IPS-20b (cell line): ENCODE data around the gene WASF3.

ENCODE experiments used
- H3K27ac ChIP-seq: one replicate; pipeline ENCODE4 v1.5.1; 2013; ENCODE audit warnings: low read length
- H3K27me3 ChIP-seq: 2 replicates; pipeline ENCODE4 v1.6.1; 2013; ENCODE audit warnings: mild to moderate bottlenecking, low read length, inconsistent platforms; ENCODE audit not compliant: insufficient read depth
- H3K36me3 ChIP-seq: 2 replicates; pipeline ENCODE4 v1.6.1; 2013; ENCODE audit warnings: low read depth, mild to moderate bottlenecking, inconsistent platforms, low read length, moderate library complexity; ENCODE audit not compliant: insufficient read depth
- H3K4me1 ChIP-seq: 2 replicates; pipeline ENCODE4 v1.6.1; 2013; ENCODE audit warnings: mild to moderate bottlenecking, control low read depth, inconsistent platforms, low read length, moderate library complexity; ENCODE audit not compliant: insufficient read depth
- H3K4me3 ChIP-seq: 2 replicates; pipeline ENCODE4 v1.5.1; 2013; ENCODE audit warnings: mild to moderate bottlenecking, low read length, inconsistent platforms
- H3K9ac ChIP-seq: 2 replicates; pipeline ENCODE4 v1.6.1; 2013; ENCODE audit warnings: low read depth, mild to moderate bottlenecking, inconsistent platforms, low read length, moderate library complexity
- H3K9me3 ChIP-seq: 2 replicates; pipeline ENCODE4 v1.6.1; 2013; ENCODE audit warnings: mild to moderate bottlenecking, low read depth, low read length, inconsistent platforms; ENCODE audit not compliant: insufficient read depth

Gene WASF3

DNA sequence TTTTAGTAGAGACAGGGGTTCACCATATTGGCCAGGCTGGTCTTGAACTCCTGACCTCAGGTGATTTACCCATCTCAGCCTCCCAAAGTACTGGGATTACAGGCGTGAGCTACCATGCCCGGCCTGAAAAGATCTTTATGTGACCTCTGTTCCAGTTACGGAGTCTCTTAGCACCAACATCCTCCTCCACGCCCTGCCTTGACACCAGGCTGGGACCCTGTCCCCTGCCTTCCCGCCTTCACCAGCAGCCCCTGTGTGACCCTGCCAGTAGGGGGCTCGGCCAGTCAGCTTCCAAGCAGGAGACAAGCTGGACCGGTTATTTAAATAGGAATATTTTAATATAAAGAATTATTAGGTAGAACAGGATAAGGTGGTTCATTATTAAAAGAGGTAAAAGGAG lies 148.9 kb downstream of the WASF3 start:
- Histone ChIP-seq H3K9me3 (no peaks in the 10 kb centered on the region), H3K27me3 (peaks cover 12% of the 10 kb centered on the region; the same call in 1 of the 2 replicates), H3K4me3 (no peak overlapping the region), H3K9ac (no peak overlapping the region), H3K36me3 (no peaks in the 10 kb centered on the region), H3K4me1 (no peaks in the 10 kb centered on the region), H3K27ac (no peak overlapping the region)

DNA sequence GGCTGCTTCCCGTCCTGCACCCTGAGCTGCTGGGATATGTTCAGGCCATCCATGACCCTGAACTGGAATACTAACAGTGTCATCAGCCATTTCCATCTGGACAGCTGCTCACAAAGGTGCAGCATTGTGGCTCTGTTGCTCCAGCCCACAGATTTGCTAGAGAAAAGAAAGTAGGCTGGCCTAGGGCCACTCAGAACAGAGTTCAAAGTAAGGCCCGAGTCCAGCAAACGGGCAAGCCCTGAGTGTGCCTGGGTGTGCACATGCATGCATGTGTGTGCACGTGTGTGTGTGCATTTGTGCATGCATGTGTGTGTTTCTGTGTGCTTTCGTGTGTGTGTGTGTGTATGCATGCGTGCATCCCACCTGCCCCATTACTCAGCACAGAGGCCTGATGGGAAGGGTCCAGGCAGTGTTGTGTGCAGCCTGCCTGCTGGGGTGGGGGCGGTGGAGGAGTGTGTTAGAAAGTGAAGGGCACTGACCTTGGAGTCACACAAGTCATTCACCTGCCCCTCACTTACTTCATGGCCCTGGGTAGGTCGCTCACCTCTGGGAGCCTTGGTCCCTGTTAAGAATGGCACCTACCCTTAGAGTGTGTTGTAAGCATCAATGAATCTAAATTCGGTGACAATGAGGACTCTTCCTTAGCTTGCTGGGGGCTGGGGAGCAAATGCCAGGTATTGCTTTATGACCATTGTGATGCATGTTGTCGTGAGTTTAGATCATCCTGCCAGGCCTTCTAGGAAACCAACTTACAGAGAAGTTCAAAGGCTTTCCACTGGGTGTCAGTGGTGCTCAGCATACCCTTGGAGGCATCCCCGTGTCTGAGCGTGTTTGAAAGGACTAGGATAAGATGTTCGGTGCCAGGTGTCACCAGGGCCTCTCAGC lies 149.9 kb downstream of the WASF3 start:
- H3K36me3 ChIP-seq = no peaks in the 10 kb centered on the region
- peaks cover 12% of the 10 kb centered on the region; the same call in 1 of the 2 replicates for H3K27me3 ChIP-seq
- H3K4me1 ChIP-seq = no peaks in the 10 kb centered on the region
- no peak overlapping the region for H3K9ac ChIP-seq
- no peak overlapping the region for H3K4me3 ChIP-seq
- no peak overlapping the region for H3K27ac ChIP-seq
- no peaks in the 10 kb centered on the region for H3K9me3 ChIP-seq

GRCh38 chr13:26708007-26708297 lies 150.5 kb downstream of the WASF3 start:
- Histone ChIP-seq H3K36me3 (no peaks in the 10 kb centered on the region), H3K4me3 (no peak overlapping the region), H3K9me3 (no peaks in the 10 kb centered on the region), H3K27ac (no peak overlapping the region), H3K27me3 (peaks cover 12% of the 10 kb centered on the region; the same call in 1 of the 2 replicates), H3K4me1 (no peaks in the 10 kb centered on the region), H3K9ac (no peak overlapping the region)

- Histone ChIP-seq H3K9me3 (no peaks in the 10 kb centered on the region), H3K27ac (no peak overlapping the region), H3K36me3 (no peaks in the 10 kb centered on the region), H3K27me3 (peaks cover 12% of the 10 kb centered on the region; the same call in 1 of the 2 replicates), H3K4me1 (no peaks in the 10 kb centered on the region), H3K9ac (no peak overlapping the region), H3K4me3 (no peak overlapping the region)
Measured at GRCh38 chr13:26709461-26709860, 152.0 kb downstream of the WASF3 start.

GRCh38 chr13:26710166-26710565 lies 152.7 kb downstream of the WASF3 start:
- no peaks in the 10 kb centered on the region for H3K9me3 ChIP-seq
- peaks cover 12% of the 10 kb centered on the region; the same call in 1 of the 2 replicates for H3K27me3 ChIP-seq
- no peak overlapping the region for H3K27ac ChIP-seq
- H3K9ac ChIP-seq = no peak overlapping the region
- no peaks in the 10 kb centered on the region for H3K4me1 ChIP-seq
- peak overlapping the region; percentile 33; the same call in 1 of the 2 replicates for H3K4me3 ChIP-seq
- H3K36me3 ChIP-seq = no peaks in the 10 kb centered on the region

- no peaks in the 10 kb centered on the region for H3K4me1 ChIP-seq
Measured at GRCh38 chr13:26711211-26711610, 153.7 kb downstream of the WASF3 start.

GRCh38 chr13:26713341-26713740 lies 155.9 kb downstream of the WASF3 start:
- Histone ChIP-seq H3K27ac (no peak overlapping the region), H3K4me1 (no peaks in the 10 kb centered on the region), H3K9me3 (no peaks in the 10 kb centered on the region), H3K27me3 (peaks cover 12% of the 10 kb centered on the region; the same call in 1 of the 2 replicates), H3K9ac (no peak overlapping the region), H3K36me3 (no peaks in the 10 kb centered on the region), H3K4me3 (no peak overlapping the region)

More at GRCh38 chr13:26711211-26711610, 153.7 kb downstream of the WASF3 start:
- no peak overlapping the region for H3K4me3 ChIP-seq
- H3K27me3 ChIP-seq = peaks cover 12% of the 10 kb centered on the region; the same call in 1 of the 2 replicates
- no peaks in the 10 kb centered on the region for H3K36me3 ChIP-seq
- H3K9ac ChIP-seq = no peak overlapping the region
- H3K27ac ChIP-seq = no peak overlapping the region
- H3K9me3 ChIP-seq = no peaks in the 10 kb centered on the region

- Histone ChIP-seq H3K4me1 (no peaks in the 10 kb centered on the region), H3K9ac (no peak overlapping the region), H3K27me3 (no peaks in the 10 kb centered on the region), H3K4me3 (no peak overlapping the region), H3K36me3 (no peaks in the 10 kb centered on the region), H3K9me3 (no peaks in the 10 kb centered on the region), H3K27ac (no peak overlapping the region)
Measured at GRCh38 chr13:26716984-26717383, 159.5 kb downstream of the WASF3 start.

DNA sequence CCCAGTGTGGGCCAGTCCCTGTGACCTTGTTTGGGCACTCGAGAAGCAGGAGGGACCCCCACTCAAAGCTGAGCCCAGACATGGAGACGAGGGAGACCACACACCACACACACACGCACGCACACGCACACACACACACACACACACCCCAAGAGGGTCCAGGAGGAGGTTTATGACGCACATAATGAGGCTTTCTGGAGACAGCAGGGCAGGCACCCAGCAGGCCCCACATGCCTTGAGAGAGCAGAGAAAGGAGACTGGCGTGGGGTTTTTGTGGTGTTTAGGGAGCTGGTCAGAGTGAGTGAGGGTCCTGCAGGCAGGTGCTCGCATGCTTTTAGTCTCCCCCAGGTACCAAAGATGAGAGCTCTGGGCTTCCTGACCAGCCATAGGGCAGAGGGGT lies 160.7 kb downstream of the WASF3 start:
- no peak overlapping the region for H3K4me3 ChIP-seq
- H3K27me3 ChIP-seq = no peaks in the 10 kb centered on the region
- no peaks in the 10 kb centered on the region for H3K36me3 ChIP-seq
- no peaks in the 10 kb centered on the region for H3K4me1 ChIP-seq
- H3K27ac ChIP-seq = no peak overlapping the region
- no peak overlapping the region for H3K9ac ChIP-seq
- no peaks in the 10 kb centered on the region for H3K9me3 ChIP-seq

- Histone ChIP-seq H3K9me3 (no peaks in the 10 kb centered on the region), H3K4me1 (no peaks in the 10 kb centered on the region), H3K9ac (no peak overlapping the region), H3K36me3 (no peaks in the 10 kb centered on the region), H3K27ac (no peak overlapping the region), H3K27me3 (no peaks in the 10 kb centered on the region), H3K4me3 (no peak overlapping the region)
Measured at GRCh38 chr13:26718872-26719271, 161.4 kb downstream of the WASF3 start.

DNA sequence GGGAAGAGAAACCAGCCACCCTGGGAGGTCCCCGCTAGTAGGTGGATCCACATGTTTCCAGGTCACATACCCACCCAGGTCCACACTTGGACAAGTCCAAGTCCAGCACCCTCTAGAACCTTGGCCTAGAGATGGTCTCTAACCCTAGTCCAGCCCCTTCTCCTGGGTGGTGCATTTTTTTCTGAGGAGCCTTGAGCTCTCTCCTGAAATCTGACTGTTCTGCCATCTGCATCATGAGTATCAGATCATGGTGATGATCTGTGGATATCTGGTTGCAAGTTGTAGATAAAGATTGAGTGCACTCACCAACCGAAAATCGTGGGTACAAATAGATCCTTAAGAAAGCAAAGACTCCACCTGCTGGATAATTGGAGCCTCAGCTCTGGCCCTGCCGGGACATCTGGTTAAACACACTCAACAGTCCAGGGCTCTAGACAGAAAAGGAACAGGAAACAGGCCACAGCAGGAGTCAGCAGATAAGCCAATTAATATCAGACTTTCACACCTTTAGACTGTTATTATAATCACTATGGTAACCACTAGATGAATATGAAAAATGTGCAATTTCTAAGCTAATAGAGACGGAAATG lies 162.0 kb downstream of the WASF3 start:
- Histone ChIP-seq H3K4me3 (no peak overlapping the region), H3K27me3 (no peaks in the 10 kb centered on the region), H3K4me1 (no peaks in the 10 kb centered on the region), H3K9ac (no peak overlapping the region), H3K27ac (no peak overlapping the region), H3K36me3 (no peaks in the 10 kb centered on the region), H3K9me3 (no peaks in the 10 kb centered on the region)
